GM18909 (cell line): ENCODE measurements around the gene TIMM23.
"Not testable (repeated sequence)": the region's sequence is repeated elsewhere in the genome, so short reads cannot be mapped to it uniquely, and the experiment has no call there.

Experiments used
- ATAC-seq: cut with Tn5 transposase; IDR thresholded peaks from one replicate; pipeline ENCODE4 v1.9.1; 2021; ENCODE audit warnings: mild to moderate bottlenecking; ENCODE audit not compliant: unreplicated experiment, poor library complexity

TIMM23 gene, protein sequence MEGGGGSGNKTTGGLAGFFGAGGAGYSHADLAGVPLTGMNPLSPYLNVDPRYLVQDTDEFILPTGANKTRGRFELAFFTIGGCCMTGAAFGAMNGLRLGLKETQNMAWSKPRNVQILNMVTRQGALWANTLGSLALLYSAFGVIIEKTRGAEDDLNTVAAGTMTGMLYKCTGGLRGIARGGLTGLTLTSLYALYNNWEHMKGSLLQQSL

DNA sequence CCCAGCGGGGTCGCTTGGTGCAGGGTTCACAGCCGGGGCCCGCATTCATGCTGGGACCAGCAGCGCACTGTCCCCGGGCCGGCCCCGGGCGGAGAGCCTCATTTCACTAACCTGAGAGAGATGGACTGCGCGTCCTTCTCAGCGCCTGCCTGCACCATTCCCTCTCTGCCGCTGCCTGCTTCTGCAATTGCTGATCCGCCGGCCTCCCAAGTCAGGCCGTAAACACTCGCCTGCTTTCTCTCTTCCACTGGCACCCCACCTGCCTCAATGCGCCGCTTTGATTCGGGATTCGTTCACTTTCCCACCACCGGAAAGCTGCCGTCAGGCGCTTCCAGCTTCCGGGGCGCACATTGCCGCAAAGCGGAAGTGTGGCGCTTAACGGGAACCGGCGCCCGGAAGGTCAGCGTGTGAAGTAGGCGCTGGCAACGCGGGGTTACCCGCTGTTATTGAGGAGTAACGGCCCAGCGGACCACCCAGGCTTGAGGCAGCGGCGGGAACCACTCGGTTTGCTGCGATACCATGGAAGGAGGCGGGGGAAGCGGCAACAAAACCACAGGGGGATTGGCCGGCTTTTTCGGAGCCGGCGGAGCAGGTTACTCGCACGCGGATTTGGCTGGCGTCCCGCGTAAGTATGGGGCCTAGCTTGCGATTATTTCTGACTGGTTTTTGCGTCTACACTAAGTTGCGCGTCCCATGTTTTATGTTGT is at the start of gene TIMM23:
TSS of gene TIMM23 (plus strand) at position 384 of the 707 bp plus-strand sequence. CDS start at position 520, 136 bp downstream.
- ATAC-seq: peak; percentile 78

DNA sequence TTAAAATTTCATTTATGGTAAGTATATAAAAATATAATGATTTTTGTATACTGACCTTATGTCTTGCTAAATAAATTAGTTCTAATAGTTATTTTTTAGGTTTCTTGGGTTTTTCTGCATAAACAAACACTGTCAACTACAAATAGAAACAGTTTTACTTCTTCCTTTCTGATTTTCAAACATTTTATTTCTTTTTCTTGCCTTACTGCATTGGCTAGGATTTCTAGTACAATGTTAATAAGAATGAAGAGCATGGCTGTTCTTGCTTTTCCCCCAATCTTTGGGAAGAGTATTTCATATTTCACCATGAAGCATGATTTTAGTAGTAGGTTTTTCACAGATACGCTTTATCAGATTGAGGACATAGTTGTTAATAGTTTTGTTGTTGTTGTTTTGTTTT is 45.5 kb upstream of the TIMM23 start:
- not testable (repeated sequence) for ATAC-seq

DNA sequence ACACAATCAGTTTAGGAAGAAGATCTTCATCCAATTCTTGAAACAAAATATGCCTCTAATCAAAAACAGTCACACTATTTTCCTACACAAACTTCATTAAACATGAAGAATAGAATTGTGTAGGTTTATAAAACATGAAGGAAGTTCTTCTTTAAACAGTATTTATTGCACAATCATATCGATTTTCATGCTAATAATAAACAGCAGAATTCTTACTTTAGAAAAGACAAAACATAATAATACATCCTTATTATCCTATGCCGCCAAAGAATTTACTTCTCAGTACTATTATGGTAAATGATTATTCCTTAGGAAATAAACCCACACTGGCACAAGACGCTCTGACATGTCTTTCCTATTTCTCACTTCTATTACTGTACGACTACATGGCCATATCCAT is 41.0 kb upstream of the TIMM23 start:
- not testable (repeated sequence) for ATAC-seq

DNA sequence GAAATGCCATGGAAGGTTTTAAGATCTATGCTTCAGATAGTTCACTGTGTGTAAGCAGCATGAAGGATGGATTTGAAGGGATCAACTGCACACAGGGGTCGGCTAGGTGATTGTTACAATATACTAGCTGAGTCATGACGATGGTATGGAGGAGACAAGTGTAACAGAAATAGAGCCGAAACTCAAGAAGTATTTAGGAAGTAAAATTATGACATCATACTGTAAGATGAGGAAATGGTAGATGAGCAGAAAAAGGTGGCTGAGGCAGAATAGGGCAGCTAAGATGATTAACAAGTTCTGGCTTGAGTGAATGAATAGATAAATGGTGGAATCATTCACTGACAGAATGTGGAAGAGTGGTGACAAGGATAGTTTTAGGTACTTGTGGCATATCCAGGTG is 37.5 kb upstream of the TIMM23 start:
- not testable (repeated sequence) for ATAC-seq

DNA sequence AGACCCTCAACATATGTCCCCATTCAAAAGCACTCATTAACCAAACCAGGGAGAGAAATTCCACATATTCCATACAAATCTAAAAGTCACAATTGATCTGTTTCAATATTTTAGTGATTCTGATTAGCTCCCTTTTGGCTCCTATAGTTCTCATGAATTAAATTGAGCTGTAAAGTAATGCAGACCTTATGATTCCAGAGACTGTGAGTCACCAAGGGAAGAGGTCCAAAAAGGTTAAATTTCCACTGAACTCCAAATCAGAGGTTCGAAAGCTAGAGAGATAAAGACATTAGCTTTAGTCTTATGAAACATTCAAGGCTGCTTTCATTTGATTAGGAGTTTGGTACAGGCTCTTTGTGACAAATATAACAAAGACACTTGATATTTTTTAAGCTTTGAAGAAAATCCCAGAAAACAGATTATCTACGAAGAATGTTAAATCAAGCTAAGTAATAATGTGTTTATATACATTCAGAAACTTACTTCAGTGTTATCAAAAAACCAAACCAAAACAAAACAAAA is 33.1 kb upstream of the TIMM23 start:
- ATAC-seq: not testable (repeated sequence)

DNA sequence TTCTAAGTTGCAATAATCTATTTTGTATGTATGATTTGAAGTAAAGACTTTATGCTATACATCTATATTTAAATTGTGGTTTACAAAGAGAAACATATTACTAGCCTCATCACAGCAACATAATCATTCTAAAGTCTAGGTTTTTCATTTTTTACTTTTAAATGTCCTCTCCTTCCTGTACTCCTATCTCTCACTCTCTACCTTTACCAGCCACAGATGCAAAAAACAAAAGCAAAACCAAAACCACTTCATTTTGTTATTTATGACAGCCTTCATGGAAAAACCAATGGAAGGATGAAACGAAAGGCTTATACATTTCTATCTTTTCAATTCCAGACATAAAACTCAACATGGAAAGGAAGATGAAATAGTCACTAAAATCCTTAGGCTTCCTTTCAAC is 31.1 kb upstream of the TIMM23 start:
- ATAC-seq: not testable (repeated sequence)

DNA sequence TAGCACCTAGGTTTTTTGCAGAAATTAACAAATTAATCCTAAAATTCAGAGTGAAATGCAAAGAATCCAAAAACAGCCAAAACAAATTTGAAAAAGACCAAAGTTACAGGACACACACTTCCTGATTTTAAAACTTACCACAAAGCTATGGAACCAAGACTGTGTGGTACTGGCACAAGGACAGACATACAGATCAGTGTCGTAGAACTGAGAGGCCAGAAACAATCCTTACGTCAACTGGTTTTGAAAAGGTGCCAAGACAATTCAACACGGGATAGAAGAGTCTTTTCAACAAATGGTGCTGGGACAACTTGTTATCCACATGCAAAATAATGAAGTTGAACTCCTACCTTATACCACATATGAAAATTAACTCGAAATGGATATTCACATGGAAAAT is 26.8 kb upstream of the TIMM23 start:
- ATAC-seq: not testable (repeated sequence)

DNA sequence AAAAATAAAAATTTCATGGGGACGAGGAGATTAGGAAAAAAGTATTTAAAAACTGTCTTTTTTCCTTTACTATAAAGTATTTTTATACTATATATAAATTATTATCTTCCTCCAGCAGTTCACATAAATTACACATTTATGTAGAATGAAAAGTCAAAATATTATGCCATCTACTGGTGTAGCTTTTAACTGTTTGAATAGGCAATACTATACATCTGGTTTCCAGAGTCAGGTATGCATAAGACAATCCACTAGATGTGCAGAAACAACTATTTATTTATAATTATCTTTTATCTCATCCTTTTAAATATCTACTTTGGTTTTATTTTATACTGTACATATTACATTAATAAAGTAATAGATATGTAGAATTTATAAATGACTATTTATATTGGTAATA is 24.9 kb upstream of the TIMM23 start:
- not testable (repeated sequence) for ATAC-seq

DNA sequence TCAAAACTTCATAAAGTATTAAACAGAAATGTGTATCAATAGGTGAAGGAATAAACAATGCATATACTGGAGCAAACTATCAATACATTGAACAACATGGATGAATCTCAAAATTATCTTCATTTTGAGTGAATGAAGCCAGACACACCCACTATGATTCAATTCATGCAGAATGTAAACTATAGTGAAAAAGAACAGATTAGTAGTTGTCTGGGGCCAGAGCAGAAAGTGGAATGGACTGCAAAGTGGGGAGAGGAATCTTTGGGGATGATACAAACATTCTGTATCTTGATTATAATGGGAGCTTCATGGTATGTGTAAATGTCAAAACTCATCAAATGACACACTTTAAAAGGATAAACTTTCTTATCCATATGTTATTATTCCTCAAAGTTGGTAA is 23.5 kb upstream of the TIMM23 start:
- not testable (repeated sequence) for ATAC-seq

DNA sequence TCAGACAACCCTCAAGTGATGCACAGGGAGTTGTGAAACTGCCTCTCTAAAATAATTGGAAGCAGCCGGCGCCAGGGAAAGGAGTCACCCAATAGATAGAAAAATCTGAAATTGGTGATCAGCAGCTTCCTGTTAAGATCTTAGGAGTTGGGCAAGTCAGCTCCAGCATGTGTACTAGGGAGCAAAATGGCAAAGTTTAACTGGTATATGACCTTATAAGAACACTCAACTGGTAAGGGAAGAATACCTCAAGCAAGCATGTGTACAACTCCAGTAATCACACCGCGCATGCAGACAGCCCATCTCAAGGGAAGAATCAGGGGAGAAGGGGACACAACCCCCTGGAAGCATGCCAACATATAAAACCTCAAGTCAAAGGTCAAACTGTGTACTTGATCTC is 17.9 kb upstream of the TIMM23 start:
- ATAC-seq: not testable (repeated sequence)

DNA sequence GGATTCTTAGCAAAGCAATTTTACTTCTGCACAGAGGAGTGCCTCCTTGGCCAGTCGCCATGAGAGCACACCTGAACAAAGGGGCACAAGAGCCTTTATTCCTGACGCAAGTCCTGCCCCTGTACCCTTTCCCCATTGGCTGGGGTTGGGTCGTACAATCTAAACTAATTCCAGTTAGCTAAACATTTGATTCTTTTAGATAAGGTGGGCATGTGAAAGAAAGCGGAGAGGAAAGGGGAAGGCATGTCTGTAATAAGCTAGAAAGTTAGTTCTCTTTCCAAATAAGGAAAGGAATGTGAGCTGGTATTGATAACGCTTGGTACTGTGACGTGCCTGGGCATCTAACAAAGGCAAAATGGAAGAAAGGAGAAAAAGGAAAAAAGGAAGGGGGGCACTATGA is 15.7 kb upstream of the TIMM23 start:
- ATAC-seq: not testable (repeated sequence)

DNA sequence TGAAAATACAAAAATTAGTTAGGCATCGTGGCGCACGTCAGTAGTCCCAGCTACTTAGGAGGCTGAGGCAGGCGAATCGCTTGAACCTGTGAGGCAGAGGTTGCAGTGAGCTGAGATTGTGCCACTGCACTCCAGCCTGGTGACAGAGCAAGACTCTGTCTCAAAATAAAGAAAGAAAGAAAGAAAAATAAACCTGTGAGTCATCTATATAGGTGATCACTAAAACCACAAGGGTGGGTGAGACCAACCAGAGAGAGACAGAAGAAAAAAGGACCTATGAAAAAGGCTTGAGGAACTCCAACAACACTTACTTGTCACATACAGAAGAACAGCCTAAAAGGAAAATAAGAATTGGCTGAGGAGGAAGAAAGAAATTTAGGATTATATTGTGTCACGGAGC is 14.4 kb upstream of the TIMM23 start:
- not testable (repeated sequence) for ATAC-seq

DNA sequence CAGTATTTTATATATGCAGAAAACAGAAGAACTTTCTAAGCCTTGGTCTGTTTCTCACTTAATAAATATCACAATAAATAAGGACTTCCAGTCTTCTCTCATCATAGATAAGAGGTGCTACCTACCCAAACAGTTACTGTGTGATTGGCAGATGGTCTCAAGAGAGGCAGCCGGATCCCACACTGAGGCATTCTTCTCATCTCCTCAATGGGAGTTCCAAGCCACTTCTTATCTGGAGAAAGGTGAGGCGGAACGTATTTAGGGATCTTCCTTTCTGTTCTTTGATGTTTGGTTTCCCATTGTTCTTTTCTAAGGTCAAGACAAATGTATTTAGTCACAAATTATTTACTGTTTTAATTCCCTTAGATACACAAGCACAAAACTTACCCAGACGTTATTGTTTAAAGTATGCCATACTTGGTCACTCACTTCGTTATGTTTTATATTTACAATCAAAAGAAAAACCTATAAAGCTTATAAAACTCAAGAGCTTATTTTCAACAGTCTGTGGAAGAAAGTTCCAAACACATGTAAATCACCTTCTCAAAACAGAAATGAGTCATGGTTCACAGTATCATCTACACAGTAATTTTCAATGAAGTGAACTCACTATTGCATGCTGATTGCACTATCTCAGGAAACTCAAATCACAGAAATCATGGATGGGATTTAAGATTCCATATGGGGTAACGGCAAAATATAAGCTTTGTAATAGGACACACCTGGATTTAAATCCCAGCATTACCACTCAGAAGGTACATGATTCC is 9.4 kb upstream of the TIMM23 start:
- ATAC-seq: not testable (repeated sequence)

DNA sequence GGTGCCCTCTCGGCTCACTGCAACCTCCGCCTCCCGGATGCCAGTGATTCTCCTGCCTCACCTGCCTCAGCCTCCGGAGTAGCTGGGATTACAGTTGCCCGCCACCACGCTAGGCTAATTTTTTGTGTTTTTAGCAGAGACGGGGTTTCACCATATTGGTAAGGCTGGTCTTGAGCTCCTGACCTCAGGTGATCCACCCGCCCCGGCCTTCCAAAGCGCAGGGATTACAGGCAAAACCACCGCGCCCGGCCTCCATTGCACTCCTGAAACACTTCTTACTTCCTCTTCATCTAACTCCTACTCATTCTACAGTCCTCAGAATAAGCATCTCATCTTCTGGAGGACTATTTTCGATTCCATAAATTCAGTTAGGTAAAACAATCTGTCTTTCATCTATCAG is 1.3 kb upstream of the TIMM23 start:
- not testable (repeated sequence) for ATAC-seq

DNA sequence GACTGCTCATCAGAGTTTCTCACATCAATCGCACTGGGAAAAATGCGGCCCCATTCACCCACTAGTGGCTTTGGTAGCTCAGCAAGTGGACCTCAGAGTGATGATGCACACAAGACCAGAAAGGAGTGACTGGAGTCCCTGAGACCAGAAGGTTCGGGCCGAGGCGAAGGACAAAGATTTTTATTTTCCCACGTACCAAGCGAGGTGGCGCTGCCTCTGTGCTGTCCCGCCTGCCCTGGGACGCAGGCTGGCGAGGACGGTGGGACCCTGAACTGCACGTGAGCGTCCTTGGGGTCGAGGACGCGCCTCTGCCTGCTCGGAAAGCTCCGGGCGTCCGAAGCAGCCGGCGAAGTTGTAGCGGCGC is 565 bp upstream of the TIMM23 start:
- peak; percentile 37 for ATAC-seq

DNA sequence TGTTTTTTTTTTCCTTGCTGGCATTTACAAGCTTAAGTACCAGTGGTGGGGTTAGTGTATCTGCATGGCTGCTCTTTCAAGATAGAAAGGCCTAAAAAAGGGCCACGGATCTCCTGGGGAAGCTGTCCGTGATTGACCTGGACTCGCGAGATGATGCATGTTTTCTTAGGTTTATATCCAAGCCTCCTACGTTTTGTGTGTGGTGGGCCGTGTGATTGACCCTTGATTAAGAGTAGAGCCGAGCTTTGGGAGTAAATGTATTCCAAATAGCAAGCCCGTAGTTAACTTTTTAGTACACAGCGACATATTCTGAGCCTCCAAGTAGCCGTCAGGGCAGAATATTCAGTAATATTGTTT is 502 bp downstream of the TIMM23 start:
- ATAC-seq: not testable (repeated sequence)

DNA sequence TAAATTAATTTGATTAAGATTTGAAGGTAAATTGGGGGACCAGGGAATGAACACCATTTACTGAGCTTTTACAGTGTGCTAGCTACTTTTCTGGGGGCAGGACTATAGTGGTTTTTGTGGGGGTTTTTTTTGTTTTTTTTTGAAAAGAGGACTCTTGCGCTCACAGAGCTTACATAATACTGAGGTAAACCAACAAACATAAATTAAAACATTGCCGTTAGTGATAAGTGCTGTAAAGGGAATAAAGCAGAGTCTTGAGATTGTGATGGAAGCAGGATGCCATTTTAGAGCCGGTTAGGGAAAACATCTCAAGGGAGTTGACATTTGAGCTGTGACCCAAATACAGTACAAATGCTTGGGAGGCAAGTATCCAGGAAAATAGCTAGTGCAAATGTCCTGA is 1.8 kb downstream of the TIMM23 start:
- not testable (repeated sequence) for ATAC-seq

DNA sequence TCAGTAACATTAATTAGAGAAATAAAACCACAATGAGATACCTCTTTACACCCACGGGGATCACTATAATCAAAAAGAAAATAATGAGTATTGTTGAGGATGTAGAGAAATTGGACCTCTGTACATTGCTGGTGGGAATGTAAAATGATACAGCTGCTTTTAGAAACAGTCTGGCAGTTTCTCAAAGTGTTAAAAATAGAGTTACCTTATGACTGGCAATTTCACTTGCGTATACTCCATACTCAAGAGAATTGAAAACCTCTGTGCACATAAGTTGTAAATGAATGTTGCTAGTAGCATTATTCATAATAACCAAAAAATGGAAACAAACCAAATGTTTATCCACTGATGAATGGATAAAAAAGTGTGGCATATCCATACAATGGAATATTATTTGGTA is 6.3 kb downstream of the TIMM23 start:
- ATAC-seq: peak; percentile 58

DNA sequence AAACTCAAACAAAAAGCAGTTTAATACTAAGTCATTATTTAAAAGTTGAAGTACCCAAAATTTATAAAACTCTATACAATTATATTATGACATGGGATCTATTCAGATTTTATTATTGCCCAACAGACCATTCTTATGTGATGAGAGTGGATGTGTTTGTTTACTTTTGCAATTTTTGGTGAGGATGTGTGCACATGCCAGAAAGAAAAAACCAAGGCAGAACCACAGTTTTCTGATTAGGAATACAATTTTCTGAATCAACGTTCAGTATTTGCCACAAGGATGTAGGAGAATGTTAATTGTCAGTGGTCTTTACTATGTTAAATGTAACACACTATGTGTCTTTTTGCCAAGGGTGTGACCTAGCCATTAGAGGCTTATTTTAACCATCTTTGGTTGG is 9.1 kb downstream of the TIMM23 start:
- ATAC-seq: not testable (repeated sequence)

DNA sequence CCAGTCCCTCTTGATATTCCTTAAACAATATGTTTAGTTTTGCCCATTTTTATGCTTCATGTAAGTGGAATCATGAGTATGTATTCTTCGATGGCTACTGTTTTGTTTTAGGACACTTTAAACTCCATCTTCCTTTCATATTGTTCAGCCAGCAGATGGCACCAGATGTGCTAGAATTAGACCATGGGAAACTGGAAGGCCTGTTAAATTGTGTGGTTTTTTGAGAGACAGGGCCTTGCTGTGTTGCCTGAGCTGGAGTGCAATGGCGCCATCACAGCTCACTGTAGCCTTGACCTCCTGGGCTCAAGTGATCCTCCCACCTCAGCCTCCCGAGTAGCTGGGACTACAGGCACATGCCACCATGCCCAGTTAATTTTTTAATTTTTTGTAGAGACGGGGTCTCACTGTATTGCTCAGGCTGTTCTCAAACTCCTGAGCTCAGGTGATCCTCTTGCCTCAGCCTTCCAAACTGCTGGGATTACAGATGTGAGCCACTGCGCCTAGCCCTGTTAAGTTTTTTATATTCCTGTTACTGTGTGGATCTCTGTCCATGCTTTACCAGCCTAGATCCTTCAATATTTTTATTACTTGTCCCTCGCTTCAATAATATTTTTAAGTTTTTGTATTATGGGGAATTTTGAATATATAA is 11.4 kb downstream of the TIMM23 start:
- ATAC-seq: peak; percentile 65

DNA sequence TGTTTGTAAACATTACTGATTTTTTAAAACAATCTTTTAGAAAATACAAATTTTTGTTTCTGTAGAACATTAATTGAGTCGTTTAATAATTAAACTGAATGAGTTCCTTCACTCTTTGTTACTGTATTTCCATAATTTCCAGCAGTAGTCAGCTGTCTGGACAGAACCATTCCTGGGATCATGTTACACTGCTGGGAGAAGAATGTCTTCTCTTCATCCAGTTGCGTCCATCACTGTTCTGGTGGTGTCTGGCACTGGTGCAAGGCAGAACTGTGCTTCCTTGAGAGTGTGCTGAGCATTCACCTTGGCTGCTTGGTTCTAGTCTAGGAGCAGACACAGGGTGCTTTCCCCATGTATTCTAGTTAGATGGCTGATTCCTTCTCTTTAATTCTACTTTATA is 12.2 kb downstream of the TIMM23 start:
- not testable (repeated sequence) for ATAC-seq
